HUES48 (cell line): ENCODE data around the gene MDN1.
A peak's percentile ranks its signal among the peaks of the same experiment; 100 is the strongest.
"Not testable (repeated sequence)": the region's sequence is repeated elsewhere in the genome, so short reads cannot be mapped to it uniquely, and the experiment has no call there.

Experiments
- H3K27ac ChIP-seq: one replicate; pipeline ENCODE4 v1.7.0; 2013; ENCODE audit warnings: low read depth, low read length, inconsistent platforms
- H3K27me3 ChIP-seq: 2 replicates; pipeline ENCODE4 v1.6.1; 2013; ENCODE audit warnings: mild to moderate bottlenecking, low read length; ENCODE audit not compliant: control insufficient read depth, insufficient read depth
- H3K36me3 ChIP-seq: 2 replicates; pipeline ENCODE4 v1.6.1; 2013; ENCODE audit warnings: low read length; ENCODE audit not compliant: control insufficient read depth, insufficient read depth
- H3K4me1 ChIP-seq: 2 replicates; pipeline ENCODE4 v1.6.1; 2013; ENCODE audit warnings: mild to moderate bottlenecking, low read length; ENCODE audit not compliant: control insufficient read depth, insufficient read depth
- H3K4me3 ChIP-seq: 2 replicates; pipeline ENCODE4 v1.5.1; 2013; ENCODE audit warnings: mild to moderate bottlenecking, low read depth, low read length
- H3K9ac ChIP-seq: 2 replicates; pipeline ENCODE4 v1.6.1; 2013; ENCODE audit warnings: mild to moderate bottlenecking, low read depth, low read length, moderate library complexity
- H3K9me3 ChIP-seq: 2 replicates; pipeline ENCODE4 v1.6.1; 2013; ENCODE audit warnings: low read length; ENCODE audit not compliant: control insufficient read depth, insufficient read depth

Gene MDN1

DNA sequence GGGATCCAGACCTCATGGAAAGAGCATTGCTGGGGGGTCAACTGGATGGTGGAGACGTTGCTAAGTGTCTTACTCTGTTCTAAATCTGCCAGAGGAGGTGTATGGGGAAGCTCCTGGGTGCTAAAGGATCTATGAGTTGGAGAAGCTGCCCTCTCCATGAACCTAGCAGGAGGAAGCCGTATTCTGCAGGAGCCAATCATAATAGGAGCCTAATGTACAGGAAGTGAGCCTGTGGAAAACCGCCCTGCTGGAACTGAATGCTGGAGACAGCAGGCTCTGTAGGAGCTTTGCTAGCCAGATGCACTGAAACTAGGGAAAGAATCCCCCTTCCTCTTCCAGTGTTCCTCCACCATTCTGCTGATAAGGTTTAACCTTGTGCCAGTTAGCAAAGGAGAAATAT lies 20.9 kb upstream of the MDN1 start:
- H3K36me3 ChIP-seq, result peaks cover 32% of the 10 kb centered on the region
- no peak overlapping the region for H3K4me3 ChIP-seq
- no peaks in the 10 kb centered on the region for H3K4me1 ChIP-seq
- H3K27ac ChIP-seq, result no peak overlapping the region
- no peaks in the 10 kb centered on the region for H3K27me3 ChIP-seq
- no peak overlapping the region for H3K9ac ChIP-seq
- no peaks in the 10 kb centered on the region for H3K9me3 ChIP-seq

DNA sequence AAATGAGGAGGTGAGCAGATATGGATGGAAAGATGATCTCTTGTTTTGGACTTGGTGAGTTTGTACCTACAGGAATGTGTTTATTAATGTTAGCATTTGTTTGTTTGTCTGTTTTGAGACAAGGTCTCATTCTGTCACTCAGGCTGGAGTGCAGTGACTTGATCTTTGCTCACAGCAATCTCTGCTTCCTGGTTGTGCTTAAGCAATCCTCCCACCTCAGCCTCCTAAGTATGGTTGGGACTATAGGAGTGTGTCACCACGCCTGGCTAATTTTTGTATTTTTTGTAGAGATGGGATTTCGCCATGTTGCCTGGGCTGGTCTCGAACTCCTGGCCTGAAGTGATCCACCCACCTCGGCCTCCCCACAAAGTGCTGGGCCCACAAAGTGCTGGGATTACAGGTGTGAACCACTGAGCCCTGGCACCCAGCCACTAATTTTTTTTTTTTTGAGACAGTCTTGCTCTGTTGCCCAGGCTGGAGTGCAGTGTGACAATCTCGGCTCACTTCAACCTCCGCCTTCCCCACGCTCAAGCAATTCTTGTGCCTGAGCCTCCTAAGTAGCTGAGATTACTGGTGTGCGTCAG lies 17.1 kb upstream of the MDN1 start:
- no peaks in the 10 kb centered on the region for H3K4me1 ChIP-seq
- H3K9me3 ChIP-seq, result no peaks in the 10 kb centered on the region
- H3K9ac ChIP-seq, result no peak overlapping the region
- H3K4me3 ChIP-seq, result no peak overlapping the region
- no peak overlapping the region for H3K27ac ChIP-seq
- peaks cover 60% of the 10 kb centered on the region for H3K36me3 ChIP-seq
- no peaks in the 10 kb centered on the region for H3K27me3 ChIP-seq

DNA sequence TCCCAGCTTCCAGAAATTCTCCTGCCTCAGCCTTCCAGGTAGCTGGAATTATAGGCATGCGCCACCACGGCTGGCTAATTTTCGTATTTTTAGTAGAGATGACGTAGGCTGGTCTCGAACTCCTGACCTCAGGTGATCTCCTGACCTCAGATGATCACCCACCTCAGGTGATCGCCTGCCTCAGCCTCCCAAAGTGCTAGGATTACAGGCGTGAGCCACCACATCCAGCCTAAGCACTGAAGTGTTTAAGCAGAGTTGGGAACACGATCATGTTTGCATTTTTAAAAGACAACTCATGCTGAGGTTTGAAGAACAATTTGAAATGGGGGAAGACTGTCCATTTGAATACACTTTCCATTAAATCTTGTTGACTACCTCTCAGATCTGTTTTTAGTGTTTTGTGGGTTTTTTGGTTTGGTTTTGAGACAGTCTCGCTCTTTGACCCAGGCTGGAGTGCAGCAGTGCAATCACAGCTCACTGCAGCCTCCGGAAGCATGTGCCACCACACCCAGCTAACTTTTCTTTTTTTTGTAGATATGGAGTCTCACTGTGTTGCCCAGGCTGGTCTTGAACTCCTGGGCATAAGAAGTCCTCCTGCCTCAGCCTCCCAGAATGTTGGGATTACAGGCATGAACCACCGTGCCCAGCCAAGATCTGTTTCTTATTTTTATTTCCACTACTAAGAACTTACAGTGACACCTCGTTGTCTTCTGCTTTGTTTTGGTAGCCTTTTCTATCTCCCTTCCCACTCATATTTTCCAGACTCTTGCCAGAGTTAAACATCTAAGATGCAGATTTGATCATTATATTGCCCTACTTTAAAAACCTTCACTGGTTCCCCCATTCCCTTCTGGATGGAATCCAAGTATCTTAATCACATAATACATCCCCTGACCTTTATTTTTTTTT lies 15.5 kb upstream of the MDN1 start:
- peaks cover 6% of the 10 kb centered on the region; the same call in 1 of the 2 replicates for H3K4me1 ChIP-seq
- H3K36me3 ChIP-seq, result peaks cover 55% of the 10 kb centered on the region
- no peak overlapping the region for H3K9ac ChIP-seq
- no peaks in the 10 kb centered on the region for H3K9me3 ChIP-seq
- no peak overlapping the region for H3K27ac ChIP-seq
- H3K4me3 ChIP-seq, result no peak overlapping the region
- no peaks in the 10 kb centered on the region for H3K27me3 ChIP-seq

DNA sequence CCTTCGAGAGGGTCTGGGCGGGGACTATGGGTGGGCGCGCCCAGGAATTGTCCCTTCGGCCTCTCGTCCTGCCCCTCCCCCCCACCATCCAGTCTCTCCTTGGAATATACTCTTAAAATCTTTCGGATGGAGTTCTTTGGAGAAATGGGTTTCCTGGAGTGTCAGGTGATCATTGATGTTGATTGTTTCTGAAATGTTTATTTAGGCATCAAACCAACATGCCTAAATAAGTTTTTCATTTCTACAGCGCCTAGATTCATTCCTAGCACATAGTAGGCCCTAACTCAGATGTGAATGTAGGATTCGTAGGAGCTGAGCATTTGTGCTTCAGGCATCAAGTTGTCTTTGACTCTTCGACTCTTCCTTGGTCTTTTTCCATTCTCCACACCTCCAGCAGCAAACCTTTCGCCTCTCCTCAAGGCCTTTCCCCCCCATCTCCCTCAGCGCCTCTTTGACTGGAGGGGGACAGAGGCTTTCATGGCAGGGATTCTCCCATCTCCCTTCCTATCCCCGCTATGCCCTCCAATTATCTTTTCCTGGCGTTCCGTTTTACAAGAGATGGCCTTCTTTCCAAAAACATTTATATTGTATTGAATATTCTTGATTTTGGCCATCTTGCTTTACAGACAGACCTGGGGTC lies 10.7 kb upstream of the MDN1 start:
- H3K27ac ChIP-seq, result peak overlapping the region; percentile 98
- H3K9ac ChIP-seq, result peak overlapping the region; percentile 96
- H3K4me1 ChIP-seq, result peaks cover 9% of the 10 kb centered on the region; the same call in 1 of the 2 replicates
- H3K27me3 ChIP-seq, result no peaks in the 10 kb centered on the region
- peaks cover 32% of the 10 kb centered on the region for H3K36me3 ChIP-seq
- H3K9me3 ChIP-seq, result no peaks in the 10 kb centered on the region
- H3K4me3 ChIP-seq, result peak overlapping the region; percentile 97

DNA sequence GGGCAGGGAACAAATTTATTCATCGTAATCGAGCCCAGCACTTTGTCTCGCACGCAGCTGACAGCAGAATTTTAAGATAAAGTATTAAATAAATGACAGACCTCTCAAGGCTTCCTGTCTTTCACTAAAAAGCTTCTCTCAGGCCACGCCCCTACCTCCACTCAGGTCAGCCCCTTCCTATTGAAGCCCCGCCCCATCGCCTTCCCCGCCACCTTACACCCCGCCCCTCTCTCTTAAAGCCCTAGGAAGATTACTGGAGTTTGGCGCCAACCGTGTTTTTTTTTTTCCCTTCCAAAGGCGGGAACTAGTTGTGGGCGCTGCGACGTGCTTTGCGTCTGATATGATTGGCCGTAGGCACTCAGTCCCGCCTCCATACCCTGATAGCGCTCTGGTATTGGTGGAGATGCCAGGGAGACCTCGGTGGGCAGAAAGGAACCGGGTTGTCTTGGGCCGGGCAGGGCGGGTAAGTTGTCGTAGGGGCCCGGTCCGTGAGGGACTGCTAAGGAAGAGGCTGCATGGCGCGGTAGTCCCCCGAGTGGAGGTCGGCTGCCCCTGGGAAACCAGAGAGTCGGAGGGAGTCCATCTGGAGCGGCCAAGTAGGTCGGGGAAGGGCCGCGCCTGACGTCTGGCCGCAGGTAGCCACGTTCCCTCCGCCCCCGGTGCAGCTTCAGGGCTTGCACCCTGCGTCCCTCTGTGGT lies 10.0 kb upstream of the MDN1 start, which contains the start of gene CASP8AP2:
TSS of gene CASP8AP2 (plus strand) at position 409 of the 698 bp plus-strand sequence.
- peaks cover 27% of the 10 kb centered on the region for H3K36me3 ChIP-seq
- peak within 1 kb of the TSS; percentile 97 for H3K4me3 ChIP-seq
- no peaks in the 10 kb centered on the region for H3K9me3 ChIP-seq
- H3K27me3 ChIP-seq, result no peaks in the 10 kb centered on the region
- peak within 1 kb of the TSS; percentile 98 for H3K27ac ChIP-seq
- peak within 1 kb of the TSS; percentile 96 for H3K9ac ChIP-seq
- H3K4me1 ChIP-seq, result peaks cover 9% of the 10 kb centered on the region; the same call in 1 of the 2 replicates

DNA sequence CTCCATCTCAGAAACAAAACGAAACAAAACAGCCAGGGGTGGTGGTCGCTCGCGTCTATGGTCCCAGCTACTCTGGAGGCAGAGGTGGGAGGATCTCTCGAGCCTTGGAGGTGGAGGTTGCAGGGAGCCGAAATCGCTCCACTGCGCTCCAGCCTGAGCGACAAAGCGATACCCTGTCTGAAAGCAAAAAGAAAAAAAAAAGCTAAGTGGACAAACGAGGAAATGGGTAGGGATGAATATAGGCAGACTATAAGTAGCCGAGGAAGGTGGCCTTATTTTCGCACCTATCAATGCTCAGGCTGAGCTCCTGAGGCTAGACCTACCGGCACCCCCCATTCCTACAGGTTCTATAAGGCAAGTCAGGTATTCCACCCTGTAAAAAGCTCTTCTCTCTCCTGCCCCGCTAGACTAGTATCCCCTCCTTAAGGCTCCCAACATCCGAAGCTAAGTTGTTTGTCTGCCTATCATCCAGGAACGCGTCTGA lies 9.4 kb upstream of the MDN1 start:
- Histone ChIP-seq H3K4me3 (peak overlapping the region; percentile 97), H3K4me1 (peaks cover 9% of the 10 kb centered on the region; the same call in 1 of the 2 replicates), H3K9me3 (no peaks in the 10 kb centered on the region), H3K27me3 (no peaks in the 10 kb centered on the region), H3K27ac (peak overlapping the region; percentile 69), H3K9ac (peak overlapping the region; percentile 28; the same call in 1 of the 2 replicates), H3K36me3 (peaks cover 26% of the 10 kb centered on the region)

DNA sequence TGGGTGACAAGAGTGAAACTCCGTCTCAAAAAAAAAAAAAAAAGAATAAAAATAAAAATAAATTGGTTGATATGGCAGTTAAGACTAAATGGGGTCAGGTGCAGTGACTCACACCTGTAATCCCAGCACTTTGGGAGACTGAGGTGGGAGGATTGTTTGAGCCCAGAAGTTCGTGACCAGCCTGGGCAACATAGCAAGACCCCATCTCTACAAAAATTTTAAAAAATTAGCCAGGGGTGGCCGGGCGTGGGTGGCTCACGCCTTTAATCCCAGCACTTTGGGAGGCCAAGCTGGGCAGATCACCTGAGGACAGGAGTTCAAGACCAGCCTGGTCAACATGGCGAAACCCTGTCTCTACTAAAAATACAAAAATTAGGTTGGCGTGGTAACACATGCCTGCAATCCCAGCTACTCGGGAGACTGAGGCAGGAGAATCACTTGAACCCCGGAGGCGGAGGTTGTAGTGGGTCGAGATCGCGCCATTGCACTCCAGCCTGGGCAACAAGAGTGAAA lies 8.9 kb upstream of the MDN1 start:
- not testable (repeated sequence) for H3K9me3 ChIP-seq, H3K27ac ChIP-seq, H3K9ac ChIP-seq, H3K4me1 ChIP-seq, H3K27me3 ChIP-seq
- Histone ChIP-seq H3K36me3 (peaks cover 21% of the 10 kb centered on the region), H3K4me3 (peak overlapping the region; percentile 97; the same call in 1 of the 2 replicates)

DNA sequence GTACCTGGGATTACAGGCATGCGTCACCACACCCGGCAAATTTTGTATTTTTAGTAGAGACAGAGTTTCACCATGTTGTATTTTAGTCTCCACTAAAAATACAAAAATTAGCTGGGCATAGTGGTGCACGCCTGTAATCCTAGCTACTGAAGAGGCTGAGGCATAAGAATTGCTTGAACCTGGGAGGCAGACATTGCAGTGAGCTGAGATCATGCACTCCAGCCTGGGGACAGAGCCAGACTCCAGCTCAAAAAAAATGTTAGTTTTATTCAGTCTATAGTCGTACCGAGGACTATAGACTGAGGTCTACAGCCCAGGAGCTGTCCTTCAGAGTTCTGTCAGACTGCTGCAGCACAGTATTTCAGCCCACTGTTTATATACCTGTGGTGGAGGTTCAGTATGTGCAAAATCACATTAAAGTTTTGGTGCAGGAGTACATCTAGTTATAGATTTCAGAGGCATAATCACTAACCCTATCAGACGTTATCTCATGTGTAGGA lies 6.5 kb upstream of the MDN1 start:
- H3K4me1 ChIP-seq, result peaks cover 9% of the 10 kb centered on the region; the same call in 1 of the 2 replicates
- no peaks in the 10 kb centered on the region for H3K27me3 ChIP-seq
- no peak overlapping the region for H3K9ac ChIP-seq
- H3K36me3 ChIP-seq, result 0 out of 2 replicates have a peak, but pooled peaks cover under 1% of the 10 kb centered on the region
- H3K9me3 ChIP-seq, result no peaks in the 10 kb centered on the region
- no peak overlapping the region for H3K27ac ChIP-seq
- no peak overlapping the region for H3K4me3 ChIP-seq

DNA sequence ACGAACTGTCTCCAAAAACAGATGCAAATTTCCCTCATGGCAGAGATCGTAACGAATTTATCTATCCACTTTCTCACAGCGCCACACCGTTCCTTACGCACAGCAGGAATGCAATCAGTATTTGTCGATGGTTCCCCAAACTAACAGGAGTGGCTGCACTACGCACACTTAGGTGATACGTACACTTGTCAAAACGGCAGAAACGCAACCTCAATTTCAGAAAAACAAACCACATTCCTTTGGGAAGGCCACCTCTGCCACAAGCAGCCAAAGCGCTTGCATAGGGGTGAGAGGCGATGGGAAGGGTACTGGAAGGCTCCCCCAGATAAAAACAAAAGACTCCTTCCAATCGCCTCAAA lies 638 bp downstream of the MDN1 start:
- Histone ChIP-seq H3K9me3 (no peaks in the 10 kb centered on the region), H3K27me3 (no peaks in the 10 kb centered on the region)

DNA sequence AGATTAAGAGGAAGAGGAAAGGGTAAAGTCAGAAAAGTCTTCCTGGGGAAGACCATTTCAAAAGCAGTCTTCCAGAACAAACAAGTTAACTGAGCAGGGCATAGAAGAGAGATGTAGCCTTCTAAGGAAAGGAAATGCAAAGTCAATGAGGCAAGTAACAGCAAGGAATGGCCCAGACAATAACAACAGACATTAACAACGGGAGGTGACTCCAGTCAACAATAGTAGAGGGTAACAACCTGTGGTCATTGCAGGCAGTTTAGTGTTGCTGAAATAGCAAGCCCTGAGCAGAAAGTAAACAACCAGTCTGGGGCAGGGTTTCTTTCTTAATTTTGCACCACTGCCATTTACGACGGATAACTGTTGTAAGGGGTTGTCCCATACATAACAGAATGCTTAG lies 2.1 kb downstream of the MDN1 start:
- Histone ChIP-seq H3K9ac (peak overlapping the region; percentile 96), H3K4me1 (peaks cover 29% of the 10 kb centered on the region), H3K9me3 (no peaks in the 10 kb centered on the region), H3K27ac (peak overlapping the region; percentile 98), H3K4me3 (peak overlapping the region; percentile 88), H3K36me3 (0 out of 2 replicates have a peak, but pooled peaks cover 1% of the 10 kb centered on the region), H3K27me3 (no peaks in the 10 kb centered on the region)

More for the DNA sequence above, 638 bp downstream of the MDN1 start:
- Histone ChIP-seq H3K4me3 (peak overlapping the region; percentile 88), H3K4me1 (peaks cover 28% of the 10 kb centered on the region), H3K36me3 (no peaks in the 10 kb centered on the region), H3K9ac (peak overlapping the region; percentile 96), H3K27ac (peak overlapping the region; percentile 98)
